ENCODE data around the gene MTMR6. TPM values are rescaled to one million over a fixed set of nuclear protein-coding genes. Genes with fewer than 3 reads are reported as not detected.

MTMR6 gene
- total RNA-seq, result 29.6 and 32.4 TPM in 2 replicates

GRCh38 chr13:25286969-25287961, at the start of gene MTMR6:
MTMR6 (minus strand) TSS chr13:25287488; CDS start chr13:25287247, 241 bp downstream.

GRCh38 chr13:25301347-25302113, 14.2 kb upstream of the MTMR6 start, which contains the start of gene NUP58:
NUP58 (plus strand) TSS chr13:25301625; CDS start chr13:25301774, 149 bp downstream.

Other genes starting within 250 kb of the MTMR6 start
- gene PABPC3, start 191.4 kb downstream of the MTMR6 start, total RNA-seq, result under 0.01 TPM in 1 of 2 replicates, not detected in the other
- gene AMER2, start 115.2 kb downstream of the MTMR6 start, total RNA-seq, result not detected in 2 replicates
- 59.1 and 69.9 TPM in 2 replicates for gene NUP58, start 14.1 kb upstream of the MTMR6 start, total RNA-seq
- under 0.01 and 0.15 TPM in 2 replicates for gene ATP8A2, start 84.5 kb upstream of the MTMR6 start, total RNA-seq